Measurements from ENCODE around the gene AMT. TPM values are rescaled to one million over a fixed set of nuclear protein-coding genes. Genes with fewer than 3 reads are reported as not detected.
A peak's percentile ranks its signal among the peaks of the same experiment; 100 is the strongest.

Gene AMT
- total and polyA plus RNA-seq, 2 of the 13 experiments (the other 11 are each of a cell fraction or from before 2014, with no cell fraction given) = 35.3 to 59.0 TPM

DNA sequence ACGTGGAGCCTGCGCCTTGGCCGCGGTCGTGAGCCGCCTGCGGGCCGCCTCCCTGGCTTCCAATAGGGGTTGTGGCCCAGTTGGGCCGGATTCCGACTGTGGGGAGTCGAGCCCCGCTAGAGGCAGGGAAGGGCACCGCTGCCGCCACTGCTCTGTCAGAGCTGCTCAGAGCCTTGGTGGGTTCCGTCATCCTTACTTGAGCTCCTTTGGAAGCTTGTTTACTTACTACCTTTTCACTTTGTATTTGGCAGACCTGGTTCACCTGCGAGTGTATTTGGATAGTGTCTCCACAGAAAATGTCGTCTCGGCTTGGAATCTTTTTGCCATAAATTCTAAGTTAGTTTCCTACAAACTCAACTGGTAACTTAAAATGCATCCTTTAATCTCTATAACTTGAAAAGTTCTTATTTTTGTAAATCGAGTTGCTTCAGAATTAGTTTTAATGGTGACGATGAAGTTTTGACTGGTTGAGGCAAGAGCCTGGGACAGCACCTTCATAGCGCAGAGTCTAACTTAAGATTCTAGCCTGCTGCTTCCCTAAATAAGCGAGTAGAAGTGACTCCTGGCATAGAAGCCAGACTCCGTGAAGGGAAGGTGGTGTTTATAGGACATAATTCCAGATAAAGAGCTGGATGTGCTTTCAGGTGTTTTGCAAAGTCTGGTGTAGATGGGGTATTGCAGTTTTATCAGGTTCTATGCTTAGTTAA lies 48.6 kb upstream of the AMT start (continued):
- TF ChIP-seq, protein P1, sequence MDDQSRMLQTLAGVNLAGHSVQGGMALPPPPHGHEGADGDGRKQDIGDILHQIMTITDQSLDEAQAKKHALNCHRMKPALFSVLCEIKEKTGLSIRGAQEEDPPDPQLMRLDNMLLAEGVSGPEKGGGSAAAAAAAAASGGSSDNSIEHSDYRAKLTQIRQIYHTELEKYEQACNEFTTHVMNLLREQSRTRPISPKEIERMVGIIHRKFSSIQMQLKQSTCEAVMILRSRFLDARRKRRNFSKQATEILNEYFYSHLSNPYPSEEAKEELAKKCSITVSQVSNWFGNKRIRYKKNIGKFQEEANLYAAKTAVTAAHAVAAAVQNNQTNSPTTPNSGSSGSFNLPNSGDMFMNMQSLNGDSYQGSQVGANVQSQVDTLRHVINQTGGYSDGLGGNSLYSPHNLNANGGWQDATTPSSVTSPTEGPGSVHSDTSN (CRISPR knock-in tag; IDR thresholded peaks at IDR 0.05; ENCODE audit: borderline replicate concordance) = 0 out of 2 replicates have a peak, but pooled peaks have one; percentile 59
- TF ChIP-seq, protein P2, sequence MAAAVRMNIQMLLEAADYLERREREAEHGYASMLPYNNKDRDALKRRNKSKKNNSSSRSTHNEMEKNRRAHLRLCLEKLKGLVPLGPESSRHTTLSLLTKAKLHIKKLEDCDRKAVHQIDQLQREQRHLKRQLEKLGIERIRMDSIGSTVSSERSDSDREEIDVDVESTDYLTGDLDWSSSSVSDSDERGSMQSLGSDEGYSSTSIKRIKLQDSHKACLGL (CRISPR knock-in tag; IDR thresholded peaks at IDR 0.05) = no peak
- TF ChIP-seq ZNF225 (CRISPR knock-in tag; IDR thresholded peaks at IDR 0.05) = peak; percentile 13; the same call in 1 of the 2 replicates
- 0 out of 2 replicates have a peak, but pooled peaks have one; percentile 46 for TF ChIP-seq KAT7 (CRISPR knock-in tag; IDR thresholded peaks at IDR 0.05; ENCODE audit: borderline replicate concordance)
- TF ChIP-seq, protein P3, sequence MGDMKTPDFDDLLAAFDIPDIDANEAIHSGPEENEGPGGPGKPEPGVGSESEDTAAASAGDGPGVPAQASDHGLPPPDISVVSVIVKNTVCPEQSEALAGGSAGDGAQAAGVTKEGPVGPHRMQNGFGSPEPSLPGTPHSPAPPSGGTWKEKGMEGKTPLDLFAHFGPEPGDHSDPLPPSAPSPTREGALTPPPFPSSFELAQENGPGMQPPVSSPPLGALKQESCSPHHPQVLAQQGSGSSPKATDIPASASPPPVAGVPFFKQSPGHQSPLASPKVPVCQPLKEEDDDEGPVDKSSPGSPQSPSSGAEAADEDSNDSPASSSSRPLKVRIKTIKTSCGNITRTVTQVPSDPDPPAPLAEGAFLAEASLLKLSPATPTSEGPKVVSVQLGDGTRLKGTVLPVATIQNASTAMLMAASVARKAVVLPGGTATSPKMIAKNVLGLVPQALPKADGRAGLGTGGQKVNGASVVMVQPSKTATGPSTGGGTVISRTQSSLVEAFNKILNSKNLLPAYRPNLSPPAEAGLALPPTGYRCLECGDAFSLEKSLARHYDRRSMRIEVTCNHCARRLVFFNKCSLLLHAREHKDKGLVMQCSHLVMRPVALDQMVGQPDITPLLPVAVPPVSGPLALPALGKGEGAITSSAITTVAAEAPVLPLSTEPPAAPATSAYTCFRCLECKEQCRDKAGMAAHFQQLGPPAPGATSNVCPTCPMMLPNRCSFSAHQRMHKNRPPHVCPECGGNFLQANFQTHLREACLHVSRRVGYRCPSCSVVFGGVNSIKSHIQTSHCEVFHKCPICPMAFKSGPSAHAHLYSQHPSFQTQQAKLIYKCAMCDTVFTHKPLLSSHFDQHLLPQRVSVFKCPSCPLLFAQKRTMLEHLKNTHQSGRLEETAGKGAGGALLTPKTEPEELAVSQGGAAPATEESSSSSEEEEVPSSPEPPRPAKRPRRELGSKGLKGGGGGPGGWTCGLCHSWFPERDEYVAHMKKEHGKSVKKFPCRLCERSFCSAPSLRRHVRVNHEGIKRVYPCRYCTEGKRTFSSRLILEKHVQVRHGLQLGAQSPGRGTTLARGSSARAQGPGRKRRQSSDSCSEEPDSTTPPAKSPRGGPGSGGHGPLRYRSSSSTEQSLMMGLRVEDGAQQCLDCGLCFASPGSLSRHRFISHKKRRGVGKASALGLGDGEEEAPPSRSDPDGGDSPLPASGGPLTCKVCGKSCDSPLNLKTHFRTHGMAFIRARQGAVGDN (CRISPR knock-in tag; IDR thresholded peaks at IDR 0.05) = peak; percentile 46; the same call in 1 of the 2 replicates
- TF ChIP-seq, protein P4, sequence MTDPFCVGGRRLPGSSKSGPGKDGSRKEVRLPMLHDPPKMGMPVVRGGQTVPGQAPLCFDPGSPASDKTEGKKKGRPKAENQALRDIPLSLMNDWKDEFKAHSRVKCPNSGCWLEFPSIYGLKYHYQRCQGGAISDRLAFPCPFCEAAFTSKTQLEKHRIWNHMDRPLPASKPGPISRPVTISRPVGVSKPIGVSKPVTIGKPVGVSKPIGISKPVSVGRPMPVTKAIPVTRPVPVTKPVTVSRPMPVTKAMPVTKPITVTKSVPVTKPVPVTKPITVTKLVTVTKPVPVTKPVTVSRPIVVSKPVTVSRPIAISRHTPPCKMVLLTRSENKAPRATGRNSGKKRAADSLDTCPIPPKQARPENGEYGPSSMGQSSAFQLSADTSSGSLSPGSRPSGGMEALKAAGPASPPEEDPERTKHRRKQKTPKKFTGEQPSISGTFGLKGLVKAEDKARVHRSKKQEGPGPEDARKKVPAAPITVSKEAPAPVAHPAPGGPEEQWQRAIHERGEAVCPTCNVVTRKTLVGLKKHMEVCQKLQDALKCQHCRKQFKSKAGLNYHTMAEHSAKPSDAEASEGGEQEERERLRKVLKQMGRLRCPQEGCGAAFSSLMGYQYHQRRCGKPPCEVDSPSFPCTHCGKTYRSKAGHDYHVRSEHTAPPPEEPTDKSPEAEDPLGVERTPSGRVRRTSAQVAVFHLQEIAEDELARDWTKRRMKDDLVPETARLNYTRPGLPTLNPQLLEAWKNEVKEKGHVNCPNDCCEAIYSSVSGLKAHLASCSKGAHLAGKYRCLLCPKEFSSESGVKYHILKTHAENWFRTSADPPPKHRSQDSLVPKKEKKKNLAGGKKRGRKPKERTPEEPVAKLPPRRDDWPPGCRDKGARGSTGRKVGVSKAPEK (CRISPR knock-in tag; IDR thresholded peaks at IDR 0.05; ENCODE audit: borderline replicate concordance) = no peak
- TF ChIP-seq, protein P5, sequence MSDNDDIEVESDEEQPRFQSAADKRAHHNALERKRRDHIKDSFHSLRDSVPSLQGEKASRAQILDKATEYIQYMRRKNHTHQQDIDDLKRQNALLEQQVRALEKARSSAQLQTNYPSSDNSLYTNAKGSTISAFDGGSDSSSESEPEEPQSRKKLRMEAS (IDR thresholded peaks at IDR 0.05) = no peak
- no peak for TF ChIP-seq ATF1 (CRISPR knock-in tag; IDR thresholded peaks at IDR 0.05)
- TF ChIP-seq RFXAP (CRISPR knock-in tag; IDR thresholded peaks at IDR 0.05; ENCODE audit: borderline replicate concordance) = no peak
- TF ChIP-seq, protein P6, sequence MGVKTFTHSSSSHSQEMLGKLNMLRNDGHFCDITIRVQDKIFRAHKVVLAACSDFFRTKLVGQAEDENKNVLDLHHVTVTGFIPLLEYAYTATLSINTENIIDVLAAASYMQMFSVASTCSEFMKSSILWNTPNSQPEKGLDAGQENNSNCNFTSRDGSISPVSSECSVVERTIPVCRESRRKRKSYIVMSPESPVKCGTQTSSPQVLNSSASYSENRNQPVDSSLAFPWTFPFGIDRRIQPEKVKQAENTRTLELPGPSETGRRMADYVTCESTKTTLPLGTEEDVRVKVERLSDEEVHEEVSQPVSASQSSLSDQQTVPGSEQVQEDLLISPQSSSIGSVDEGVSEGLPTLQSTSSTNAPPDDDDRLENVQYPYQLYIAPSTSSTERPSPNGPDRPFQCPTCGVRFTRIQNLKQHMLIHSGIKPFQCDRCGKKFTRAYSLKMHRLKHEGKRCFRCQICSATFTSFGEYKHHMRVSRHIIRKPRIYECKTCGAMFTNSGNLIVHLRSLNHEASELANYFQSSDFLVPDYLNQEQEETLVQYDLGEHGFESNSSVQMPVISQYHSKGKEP (CRISPR knock-in tag; IDR thresholded peaks at IDR 0.05) = no peak
- TF ChIP-seq ZNF615 (CRISPR knock-in tag; IDR thresholded peaks at IDR 0.05; ENCODE audit: borderline replicate concordance) = no peak
- no peak for TF ChIP-seq SNRNP70 (IDR thresholded peaks at IDR 0.05; ENCODE audit: low read depth, low read length)
- no peak for TF ChIP-seq NR2F1 (CRISPR knock-in tag; IDR thresholded peaks at IDR 0.05)
- 0 out of 2 replicates have a peak, but pooled peaks have one; percentile 39 for TF ChIP-seq ZMAT3 (CRISPR knock-in tag; conservative IDR thresholded peaks at IDR 0.05)
- TF ChIP-seq CAMTA2 (CRISPR knock-in tag; IDR thresholded peaks at IDR 0.05; ENCODE audit: borderline replicate concordance) = no peak; the same call in 1 of the 2 replicates

Measured in HepG2 (cell line).